Mesenchymal stem cell (in vitro differentiated cells and primary cell): Measurements from ENCODE around the gene CNDP1.

ENCODE experiments used
- DNase-seq: peaks from one replicate; pipeline ENCODE4 v3.0.0-alpha.2; 2013
- H2AFZ ChIP-seq: one replicate; pipeline ENCODE4 v1.6.1; 2013; ENCODE audit warnings: low read depth, mild to moderate bottlenecking, control low read depth, inconsistent platforms, low read length, moderate library complexity
- H2AK5ac ChIP-seq: 2 replicates; pipeline ENCODE4 v1.6.1; 2013; ENCODE audit warnings: low read length, moderate library complexity, mild to moderate bottlenecking, inconsistent platforms; ENCODE audit not compliant: severe bottlenecking
- H2BK120ac ChIP-seq: one replicate; pipeline ENCODE4 v1.6.1; 2013; ENCODE audit warnings: low read depth, mild to moderate bottlenecking, inconsistent platforms, low read length, moderate library complexity
- H2BK12ac ChIP-seq, 2 experiments: one replicate each; pipeline ENCODE4 v1.6.1; 2013; ENCODE audit warnings: inconsistent platforms in 2 of 2, low read length in 2 of 2, mild to moderate bottlenecking in 2 of 2, moderate library complexity in 2 of 2, control low read depth in 1 of 2
- H2BK15ac ChIP-seq: one replicate; pipeline ENCODE4 v1.6.1; 2013; ENCODE audit warnings: mild to moderate bottlenecking, low read depth, inconsistent platforms; ENCODE audit not compliant: poor library complexity, severe bottlenecking
- H2BK5ac ChIP-seq: 2 replicates; pipeline ENCODE4 v1.6.1; 2013; ENCODE audit warnings: low read depth, mild to moderate bottlenecking, low read length, control low read depth, inconsistent platforms; ENCODE audit not compliant: poor library complexity, severe bottlenecking
- H3K14ac ChIP-seq, 2 experiments: one replicate each; pipeline ENCODE4 v1.6.1; 2013; ENCODE audit warnings: inconsistent platforms in 2 of 2, low read length in 2 of 2, control low read depth in 1 of 2, mild to moderate bottlenecking in 1 of 2, moderate library complexity in 1 of 2
- H3K18ac ChIP-seq, 2 experiments: one replicate each; pipeline ENCODE4 v1.6.1; 2013; ENCODE audit warnings: inconsistent platforms in 2 of 2, low read length in 2 of 2, control low read depth in 1 of 2, low read depth in 1 of 2, mild to moderate bottlenecking in 1 of 2
- H3K23ac ChIP-seq, 2 experiments: one replicate each; pipeline ENCODE4 v1.6.1; 2013; ENCODE audit warnings: inconsistent platforms in 2 of 2, low read length in 2 of 2, mild to moderate bottlenecking in 2 of 2, moderate library complexity in 2 of 2, control low read depth in 1 of 2
- H3K27ac ChIP-seq: 2 replicates; pipeline ENCODE4 v1.5.1; 2013; ENCODE audit warnings: mild to moderate bottlenecking, moderate library complexity, low read length, control low read depth, inconsistent platforms; ENCODE audit not compliant: poor library complexity, severe bottlenecking
- H3K27me3 ChIP-seq, 2 experiments: 2 replicates each; pipeline versions ENCODE4 v1.6.1 to v1.7.0; 2013; ENCODE audit warnings: low read length in 2 of 2, mild to moderate bottlenecking in 2 of 2, moderate library complexity in 2 of 2, control low read depth in 1 of 2, inconsistent platforms in 1 of 2; ENCODE audit not compliant: control insufficient read depth in 1 of 2, insufficient read depth in 1 of 2
- H3K36me3 ChIP-seq, 2 experiments: 2 replicates each; pipeline versions ENCODE4 v1.6.1 to v1.7.0; 2013; ENCODE audit warnings: low read length in 2 of 2, control low read depth in 1 of 2, inconsistent platforms in 1 of 2, low read depth in 1 of 2, mild to moderate bottlenecking in 1 of 2; ENCODE audit not compliant: insufficient read depth in 2 of 2, control insufficient read depth in 1 of 2
- H3K4ac ChIP-seq, 2 experiments: one replicate each; pipeline ENCODE4 v1.6.1; 2013; ENCODE audit warnings: inconsistent platforms in 2 of 2, low read length in 2 of 2, mild to moderate bottlenecking in 2 of 2, moderate library complexity in 2 of 2, control low read depth in 1 of 2, low read depth in 1 of 2
- H3K4me1 ChIP-seq: 2 replicates; pipeline ENCODE4 v1.6.1; 2013; ENCODE audit warnings: low read depth, low read length, control low read depth; ENCODE audit not compliant: control insufficient read depth, insufficient read depth
- H3K4me2 ChIP-seq: 2 replicates; pipeline ENCODE4 v1.6.1; 2013; ENCODE audit warnings: low read length, mild to moderate bottlenecking, inconsistent platforms; ENCODE audit not compliant: poor library complexity, severe bottlenecking
- H3K4me3 ChIP-seq, 2 experiments: 2 replicates each; pipeline versions ENCODE4 v1.5.1 to v1.7.0; 2013; ENCODE audit warnings: low read length in 2 of 2, mild to moderate bottlenecking in 2 of 2, control low read depth in 1 of 2, low read depth in 1 of 2; ENCODE audit not compliant: insufficient read depth in 1 of 2
- H3K79me1 ChIP-seq: replicated peaks from 2 replicates; pipeline ENCODE4 v1.6.1; 2013; ENCODE audit warnings: mild to moderate bottlenecking, control low read depth, low read length, inconsistent platforms; ENCODE audit not compliant: poor library complexity, severe bottlenecking
- H3K9ac ChIP-seq: 2 replicates; pipeline ENCODE4 v1.7.0; 2013; ENCODE audit warnings: mild to moderate bottlenecking, low read length, moderate library complexity
- H3K9me3 ChIP-seq: 2 replicates; pipeline ENCODE4 v1.7.0; 2013; ENCODE audit warnings: mild to moderate bottlenecking, low read length; ENCODE audit not compliant: control insufficient read depth
- H4K8ac ChIP-seq: one replicate; pipeline ENCODE4 v1.6.1; 2013; ENCODE audit warnings: inconsistent platforms, mild to moderate bottlenecking, low read length, moderate library complexity
- H4K91ac ChIP-seq: one replicate; pipeline ENCODE4 v1.6.1; 2013; ENCODE audit warnings: mild to moderate bottlenecking, low read length, inconsistent platforms
- WGBS: methylation state at CpG from one replicate; pipeline ENCODE4 v1.1.7; 2013; ENCODE audit warnings: mixed read lengths; 5-methylcytosine and 5-hydroxymethylcytosine counted together

The CNDP1 gene

GRCh38 chr18:74597662-74598349 lies 63.5 kb downstream of the CNDP1 start, which contains the start of gene ZNF407:
ZNF407 (plus strand) TSS chr18:74597870; CDS start chr18:74631020, 33,150 bp downstream.
- H3K79me1 ChIP-seq = peaks cover 22% of the 10 kb centered on the region
- H3K18ac ChIP-seq = peak within 1 kb of the TSS; percentile 88 to 98
- H3K36me3 ChIP-seq = peaks cover 0 to 19% of the 10 kb centered on the region in 2 experiments
- peak within 1 kb of the TSS in 1 of 2 experiments; percentile 92 for H3K14ac ChIP-seq
- peak within 1 kb of the TSS; percentile 33 for H2AK5ac ChIP-seq
- H4K91ac ChIP-seq = peak within 1 kb of the TSS; percentile 93
- H3K4me3 ChIP-seq = peak within 1 kb of the TSS; percentile 91 to 95
- peak within 1 kb of the TSS; percentile 99 for H2BK15ac ChIP-seq
- H2BK120ac ChIP-seq = peak within 1 kb of the TSS; percentile 98
- H4K8ac ChIP-seq = peak within 1 kb of the TSS; percentile 99
- H3K9me3 ChIP-seq = no peaks in the 10 kb centered on the region
- peak within 1 kb of the TSS in 1 of 2 experiments; percentile 63 for H3K23ac ChIP-seq
- peak; percentile 95 for DNase-seq
- H2AFZ ChIP-seq = peak within 1 kb of the TSS; percentile 83
- H3K4ac ChIP-seq = peak within 1 kb of the TSS; percentile 77 to 80
- H3K4me1 ChIP-seq = peaks cover 5% of the 10 kb centered on the region
- H2BK5ac ChIP-seq = peak within 1 kb of the TSS; percentile 99
- WGBS = under 1% methylated on average over 49 of the region's 64 CpGs
- peak within 1 kb of the TSS; percentile 75 for H3K4me2 ChIP-seq
- peak within 1 kb of the TSS; percentile 97 for H3K27ac ChIP-seq
- H3K9ac ChIP-seq = peak within 1 kb of the TSS; percentile 100
- no peaks in the 10 kb centered on the region for H3K27me3 ChIP-seq
- peak within 1 kb of the TSS in 1 of 2 experiments; percentile 3 for H2BK12ac ChIP-seq

GRCh38 chr18:74598350-74599001 lies 64.2 kb downstream of the CNDP1 start:
- Histone ChIP-seq H3K4me1 (peaks cover 5% of the 10 kb centered on the region), H3K4me3 (peak overlapping the region; percentile 91 to 95), H2BK15ac (peak overlapping the region; percentile 70), H2AK5ac (no peak overlapping the region), H4K91ac (peak overlapping the region; percentile 93), H3K9ac (peak overlapping the region; percentile 100), H2AFZ (peak overlapping the region; percentile 83), H2BK12ac (peak overlapping the region in 1 of 2 experiments; percentile 3), H3K14ac (peak overlapping the region in 1 of 2 experiments; percentile 92), H3K27me3 (no peaks in the 10 kb centered on the region), H3K4ac (peak overlapping the region; percentile 74 to 77), H3K23ac (peak overlapping the region in 1 of 2 experiments; percentile 63), H3K4me2 (peak overlapping the region; percentile 75), H2BK5ac (peak overlapping the region; percentile 63), H4K8ac (peak overlapping the region; percentile 95), H3K27ac (peak overlapping the region; percentile 66), H2BK120ac (peak overlapping the region; percentile 98), H3K79me1 (peaks cover 23% of the 10 kb centered on the region), H3K9me3 (no peaks in the 10 kb centered on the region), H3K18ac (peak overlapping the region; percentile 88 to 98), H3K36me3 (peaks cover 0 to 12% of the 10 kb centered on the region in 2 experiments)
- peak; percentile 75 for DNase-seq
- under 1% methylated on average over 43 of the region's 44 CpGs for WGBS

- no peak overlapping the region for H3K4me2 ChIP-seq
- H3K27me3 ChIP-seq = no peaks in the 10 kb centered on the region
- H2BK120ac ChIP-seq = no peak overlapping the region
- H4K8ac ChIP-seq = no peak overlapping the region
- H2BK15ac ChIP-seq = no peak overlapping the region
- no peak overlapping the region for H2BK12ac ChIP-seq
- no peak overlapping the region for H2AFZ ChIP-seq
- H3K9ac ChIP-seq = no peak overlapping the region
- H3K9me3 ChIP-seq = no peaks in the 10 kb centered on the region
- H3K79me1 ChIP-seq = peaks cover 27% of the 10 kb centered on the region
- no peak overlapping the region for H3K14ac ChIP-seq
- peak overlapping the region; percentile 56 for H4K91ac ChIP-seq
- H2BK5ac ChIP-seq = no peak overlapping the region
- H3K27ac ChIP-seq = peak overlapping the region; percentile 33
- no peak overlapping the region for H3K4ac ChIP-seq
- H3K23ac ChIP-seq = no peak overlapping the region
- no peaks in the 10 kb centered on the region for H3K36me3 ChIP-seq
- DNase-seq = no peak
- no peak overlapping the region for H3K18ac ChIP-seq
- peaks cover 8% of the 10 kb centered on the region for H3K4me1 ChIP-seq
- H3K4me3 ChIP-seq = no peak overlapping the region
- peak overlapping the region; percentile 78 for H2AK5ac ChIP-seq
Measured at GRCh38 chr18:74604361-74604760, 70.1 kb downstream of the CNDP1 start.

- Histone ChIP-seq H3K79me1 (peaks cover 27% of the 10 kb centered on the region), H2AFZ (no peak overlapping the region), H3K18ac (no peak overlapping the region), H3K4me2 (no peak overlapping the region), H3K14ac (no peak overlapping the region), H3K36me3 (no peaks in the 10 kb centered on the region), H3K9ac (no peak overlapping the region), H2BK12ac (no peak overlapping the region), H4K8ac (no peak overlapping the region), H2BK120ac (no peak overlapping the region), H2BK15ac (no peak overlapping the region), H4K91ac (no peak overlapping the region), H2BK5ac (no peak overlapping the region), H3K27me3 (no peaks in the 10 kb centered on the region), H3K4me1 (peaks cover 8% of the 10 kb centered on the region), H3K27ac (peak overlapping the region; percentile 50), H2AK5ac (peak overlapping the region; percentile 36), H3K9me3 (no peaks in the 10 kb centered on the region), H3K23ac (no peak overlapping the region), H3K4ac (no peak overlapping the region), H3K4me3 (no peak overlapping the region)
- peak; percentile 47 for DNase-seq
- WGBS = 59% methylated on average over 4 of the region's 4 CpGs
Measured at GRCh38 chr18:74604774-74605173, 70.5 kb downstream of the CNDP1 start.
